ENCODE measurements around the gene SORL1-AS1.

DNA sequence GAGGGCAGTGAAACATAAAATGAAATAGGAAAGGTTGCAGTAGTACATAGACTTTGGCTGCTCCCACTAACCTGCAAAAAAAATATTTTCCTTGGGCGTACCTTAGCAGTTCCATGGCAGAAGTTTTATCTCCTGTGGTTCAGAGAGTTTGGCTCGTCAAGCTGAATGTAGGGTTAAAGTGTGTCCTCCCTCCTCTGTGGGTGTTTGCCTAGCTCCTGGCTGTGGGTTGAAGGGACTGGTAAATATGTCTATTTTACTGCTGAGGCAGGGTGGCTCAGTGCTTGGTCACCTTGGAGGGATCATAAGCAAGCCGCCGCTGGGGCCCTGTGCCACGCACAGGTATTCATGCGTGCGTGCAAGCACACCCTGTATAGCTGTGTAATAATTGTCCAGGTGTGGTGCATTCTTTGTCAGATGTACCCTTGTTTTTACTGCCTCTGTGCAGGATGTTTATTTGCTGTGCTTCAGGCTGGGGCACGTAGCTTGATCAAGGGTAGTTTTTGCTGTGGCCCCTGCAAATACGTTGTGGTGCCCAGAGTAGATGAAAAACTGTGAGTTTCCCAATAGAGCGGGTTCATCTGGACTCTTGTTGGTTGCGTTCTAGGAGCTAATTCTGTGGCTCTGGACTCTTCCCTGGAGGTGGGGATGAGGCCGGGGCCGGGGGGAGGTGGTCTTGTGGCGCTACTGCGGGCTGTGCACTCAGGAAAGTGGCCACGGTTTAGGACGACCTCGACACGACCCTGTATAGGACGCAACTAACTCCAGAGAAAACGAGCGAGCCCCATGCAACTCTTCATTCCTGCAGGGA, 1.4 kb downstream of the SORL1-AS1 start:
- TF ChIP-seq, protein P1, sequence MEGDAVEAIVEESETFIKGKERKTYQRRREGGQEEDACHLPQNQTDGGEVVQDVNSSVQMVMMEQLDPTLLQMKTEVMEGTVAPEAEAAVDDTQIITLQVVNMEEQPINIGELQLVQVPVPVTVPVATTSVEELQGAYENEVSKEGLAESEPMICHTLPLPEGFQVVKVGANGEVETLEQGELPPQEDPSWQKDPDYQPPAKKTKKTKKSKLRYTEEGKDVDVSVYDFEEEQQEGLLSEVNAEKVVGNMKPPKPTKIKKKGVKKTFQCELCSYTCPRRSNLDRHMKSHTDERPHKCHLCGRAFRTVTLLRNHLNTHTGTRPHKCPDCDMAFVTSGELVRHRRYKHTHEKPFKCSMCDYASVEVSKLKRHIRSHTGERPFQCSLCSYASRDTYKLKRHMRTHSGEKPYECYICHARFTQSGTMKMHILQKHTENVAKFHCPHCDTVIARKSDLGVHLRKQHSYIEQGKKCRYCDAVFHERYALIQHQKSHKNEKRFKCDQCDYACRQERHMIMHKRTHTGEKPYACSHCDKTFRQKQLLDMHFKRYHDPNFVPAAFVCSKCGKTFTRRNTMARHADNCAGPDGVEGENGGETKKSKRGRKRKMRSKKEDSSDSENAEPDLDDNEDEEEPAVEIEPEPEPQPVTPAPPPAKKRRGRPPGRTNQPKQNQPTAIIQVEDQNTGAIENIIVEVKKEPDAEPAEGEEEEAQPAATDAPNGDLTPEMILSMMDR (conservative IDR thresholded peaks at IDR 0.05; ENCODE audit: low read length), result no peak
- no peak for TF ChIP-seq EZH2phosphoT487 (IDR thresholded peaks at IDR 0.05; ENCODE audit: borderline replicate concordance, low read depth, low read length)
